K562 (cell line): ENCODE measurements around the gene CDNF. TPM values are rescaled to one million over a fixed set of nuclear protein-coding genes. Genes with fewer than 3 reads are reported as not detected.

Experiments
- polyA plus RNA-seq, 8 experiments: library from polyadenylated mRNA; depleted of rRNA in 4 of 8; stranded (reverse) in 5 of 8; unstranded in 3 of 8; fragments of >200 nt; fragmentation: Nextera tagmentation in 2 of 8; fragmentation: Illumina TruSeq in 1 of 8; extraction: Ambion mirVana in 2 of 8; extraction: Trizol in 1 of 8; gene quantifications; 2 replicates each; pipeline versions ENCODE4 v1.2.1 to v1.2.3, GENCODE V29; 2011 to 2014; ENCODE audit warnings: inconsistent platforms in 1 of 8, missing spikeins in 1 of 8
- total RNA-seq, 7 experiments: library from RNA; depleted of rRNA in 6 of 7; stranded (reverse); fragments of >200 nt in 6 of 7; fragmentation: Illumina TruSeq in 2 of 7; extraction: Trizol in 2 of 7; gene quantifications; 2 replicates each; pipeline versions ENCODE4 v1.2.1 to v1.2.3, GENCODE V29; 2011 to 2021; ENCODE audit warnings: low replicate concordance in 1 of 7

The CDNF gene
- total and polyA plus RNA-seq, 9 of the 15 experiments (the other 6 are each of a cell fraction or from before 2014, with no cell fraction given): 0.18 to 1.6 (median 0.61) TPM

Other genes with a start within 250 kb of the CDNF start
- 0.82 and 2.8 TPM in 2 replicates for gene FAM107B, start 63.1 kb downstream of the CDNF start, total RNA-seq (2014; rRNA removed)
- gene FAM107B, start 63.1 kb downstream of the CDNF start, total RNA-seq (2014; rRNA removed; fragmentation: Illumina TruSeq; extraction: Trizol): 1.8 and 2.0 TPM in 2 replicates
- 0.94 and 1.5 TPM in 2 replicates for gene FAM107B, start 63.1 kb downstream of the CDNF start, total RNA-seq (2015; rRNA removed; fragmentation: Illumina TruSeq; extraction: Trizol)
- gene FAM107B, start 63.1 kb downstream of the CDNF start, total RNA-seq (2021): 2.0 and 2.3 TPM in 2 replicates
- gene FAM107B, start 63.1 kb downstream of the CDNF start, polyA plus RNA-seq (2011; rRNA removed): 0.39 and 0.40 TPM in 2 replicates
- gene FAM107B, start 63.1 kb downstream of the CDNF start, polyA plus RNA-seq (2014; fragmentation: Illumina TruSeq; extraction: Trizol): 1.9 and 2.0 TPM in 2 replicates
- under 1 TPM; 0.48 TPM for gene FAM107B, start 63.1 kb downstream of the CDNF start, polyA plus RNA-seq (2014; fragmentation: Nextera tagmentation; extraction: Ambion mirVana)
- 1.1 and 1.4 TPM in 2 replicates for gene FAM107B, start 63.1 kb downstream of the CDNF start, polyA plus RNA-seq (2014; rRNA removed)
- gene HSPA14, start 269 bp upstream of the CDNF start, total RNA-seq (2014; rRNA removed): 38.9 and 47.9 TPM in 2 replicates
- 65.1 and 77.7 TPM in 2 replicates for gene HSPA14, start 269 bp upstream of the CDNF start, total RNA-seq (2014; rRNA removed; fragmentation: Illumina TruSeq; extraction: Trizol)
- gene HSPA14, start 269 bp upstream of the CDNF start, total RNA-seq (2015; rRNA removed; fragmentation: Illumina TruSeq; extraction: Trizol): 57.5 and 63.2 TPM in 2 replicates
- gene HSPA14, start 269 bp upstream of the CDNF start, total RNA-seq (2021): 41.9 and 46.2 TPM in 2 replicates
- gene HSPA14, start 269 bp upstream of the CDNF start, polyA plus RNA-seq (2011; rRNA removed): 52.3 and 71.5 TPM in 2 replicates
- 47.0 and 51.9 TPM in 2 replicates for gene HSPA14, start 269 bp upstream of the CDNF start, polyA plus RNA-seq (2014; fragmentation: Illumina TruSeq; extraction: Trizol)
- gene HSPA14, start 269 bp upstream of the CDNF start, polyA plus RNA-seq (2014; fragmentation: Nextera tagmentation; extraction: Ambion mirVana): 10 to 100 TPM; 70.1 to 75.0 TPM
- 54.1 and 56.5 TPM in 2 replicates for gene HSPA14, start 269 bp upstream of the CDNF start, polyA plus RNA-seq (2014; rRNA removed)
- 25.0 and 26.9 TPM in 2 replicates for gene MSANTD7, start 269 bp upstream of the CDNF start, total RNA-seq (2014; rRNA removed)
- 23.6 and 24.5 TPM in 2 replicates for gene MSANTD7, start 269 bp upstream of the CDNF start, total RNA-seq (2014; rRNA removed; fragmentation: Illumina TruSeq; extraction: Trizol)
- 26.6 and 27.3 TPM in 2 replicates for gene MSANTD7, start 269 bp upstream of the CDNF start, total RNA-seq (2015; rRNA removed; fragmentation: Illumina TruSeq; extraction: Trizol)
- 26.4 and 27.2 TPM in 2 replicates for gene MSANTD7, start 269 bp upstream of the CDNF start, total RNA-seq (2021)
- 14.6 and 18.9 TPM in 2 replicates for gene MSANTD7, start 269 bp upstream of the CDNF start, polyA plus RNA-seq (2011; rRNA removed)
- gene MSANTD7, start 269 bp upstream of the CDNF start, polyA plus RNA-seq (2014; fragmentation: Illumina TruSeq; extraction: Trizol): 24.3 and 24.7 TPM in 2 replicates
- 1 to 10 TPM; 5.2 to 7.1 TPM for gene MSANTD7, start 269 bp upstream of the CDNF start, polyA plus RNA-seq (2014; fragmentation: Nextera tagmentation; extraction: Ambion mirVana)
- gene MSANTD7, start 269 bp upstream of the CDNF start, polyA plus RNA-seq (2014; rRNA removed): 16.2 and 18.8 TPM in 2 replicates
- gene SUV39H2, start 40.8 kb upstream of the CDNF start, total RNA-seq (2014; rRNA removed): 26.4 and 28.1 TPM in 2 replicates
- gene SUV39H2, start 40.8 kb upstream of the CDNF start, total RNA-seq (2014; rRNA removed; fragmentation: Illumina TruSeq; extraction: Trizol): 49.6 and 53.5 TPM in 2 replicates
- 37.5 and 41.3 TPM in 2 replicates for gene SUV39H2, start 40.8 kb upstream of the CDNF start, total RNA-seq (2015; rRNA removed; fragmentation: Illumina TruSeq; extraction: Trizol)
- 32.6 and 36.6 TPM in 2 replicates for gene SUV39H2, start 40.8 kb upstream of the CDNF start, total RNA-seq (2021)
- gene SUV39H2, start 40.8 kb upstream of the CDNF start, polyA plus RNA-seq (2011; rRNA removed): 28.3 and 40.6 TPM in 2 replicates
- 38.4 and 54.3 TPM in 2 replicates for gene SUV39H2, start 40.8 kb upstream of the CDNF start, polyA plus RNA-seq (2014; fragmentation: Illumina TruSeq; extraction: Trizol)
- gene SUV39H2, start 40.8 kb upstream of the CDNF start, polyA plus RNA-seq (2014; fragmentation: Nextera tagmentation; extraction: Ambion mirVana): 10 to 100 TPM; 41.7 to 45.7 TPM
- 24.1 and 27.0 TPM in 2 replicates for gene SUV39H2, start 40.8 kb upstream of the CDNF start, polyA plus RNA-seq (2014; rRNA removed)
- 8.8 and 10.5 TPM in 2 replicates for gene DCLRE1C, start 116.1 kb upstream of the CDNF start, total RNA-seq (2014; rRNA removed)
- gene DCLRE1C, start 116.1 kb upstream of the CDNF start, total RNA-seq (2014; rRNA removed; fragmentation: Illumina TruSeq; extraction: Trizol): 21.4 and 22.2 TPM in 2 replicates
- gene DCLRE1C, start 116.1 kb upstream of the CDNF start, total RNA-seq (2015; rRNA removed; fragmentation: Illumina TruSeq; extraction: Trizol): 19.5 and 19.6 TPM in 2 replicates
- gene DCLRE1C, start 116.1 kb upstream of the CDNF start, total RNA-seq (2021): 10.5 and 13.0 TPM in 2 replicates
- 7.6 and 10.5 TPM in 2 replicates for gene DCLRE1C, start 116.1 kb upstream of the CDNF start, polyA plus RNA-seq (2011; rRNA removed)
- gene DCLRE1C, start 116.1 kb upstream of the CDNF start, polyA plus RNA-seq (2014; fragmentation: Illumina TruSeq; extraction: Trizol): 13.9 and 15.5 TPM in 2 replicates
- 10 to 100 TPM; 15.6 to 22.0 TPM for gene DCLRE1C, start 116.1 kb upstream of the CDNF start, polyA plus RNA-seq (2014; fragmentation: Nextera tagmentation; extraction: Ambion mirVana)
- 8.3 and 10.0 TPM in 2 replicates for gene DCLRE1C, start 116.1 kb upstream of the CDNF start, polyA plus RNA-seq (2014; rRNA removed)
- 1.7 TPM in 1 of 2 replicates, not detected in the other for gene MEIG1, start 121.4 kb upstream of the CDNF start, total RNA-seq (2014; rRNA removed)
- gene MEIG1, start 121.4 kb upstream of the CDNF start, total RNA-seq (2014; rRNA removed; fragmentation: Illumina TruSeq; extraction: Trizol): 0.58 TPM in 1 of 2 replicates, not detected in the other
- gene MEIG1, start 121.4 kb upstream of the CDNF start, total RNA-seq (2015; rRNA removed; fragmentation: Illumina TruSeq; extraction: Trizol): not detected in 2 replicates
- gene MEIG1, start 121.4 kb upstream of the CDNF start, total RNA-seq (2021): not detected in 2 replicates
- 0.51 TPM in 1 of 2 replicates, not detected in the other for gene MEIG1, start 121.4 kb upstream of the CDNF start, polyA plus RNA-seq (2011; rRNA removed)
- gene MEIG1, start 121.4 kb upstream of the CDNF start, polyA plus RNA-seq (2014; fragmentation: Illumina TruSeq; extraction: Trizol): 0.42 TPM in 1 of 2 replicates, not detected in the other
- under 1 TPM; 0.50 to 0.77 TPM for gene MEIG1, start 121.4 kb upstream of the CDNF start, polyA plus RNA-seq (2014; fragmentation: Nextera tagmentation; extraction: Ambion mirVana)
- 0.19 and 0.78 TPM in 2 replicates for gene MEIG1, start 121.4 kb upstream of the CDNF start, polyA plus RNA-seq (2014; rRNA removed)
- gene OLAH, start 205.9 kb upstream of the CDNF start, total RNA-seq (2014; rRNA removed): not detected in 2 replicates
- gene OLAH, start 205.9 kb upstream of the CDNF start, total RNA-seq (2014; rRNA removed; fragmentation: Illumina TruSeq; extraction: Trizol): 0.11 and 0.26 TPM in 2 replicates
- gene OLAH, start 205.9 kb upstream of the CDNF start, total RNA-seq (2015; rRNA removed; fragmentation: Illumina TruSeq; extraction: Trizol): 0.22 TPM in 1 of 2 replicates, not detected in the other
- not detected in 2 replicates for gene OLAH, start 205.9 kb upstream of the CDNF start, total RNA-seq (2021)
- 0.11 TPM in 1 of 2 replicates, not detected in the other for gene OLAH, start 205.9 kb upstream of the CDNF start, polyA plus RNA-seq (2011; rRNA removed)
- gene OLAH, start 205.9 kb upstream of the CDNF start, polyA plus RNA-seq (2014; fragmentation: Illumina TruSeq; extraction: Trizol): 0.15 TPM in 1 of 2 replicates, not detected in the other
- under 1 TPM; 0.13 to 0.45 TPM for gene OLAH, start 205.9 kb upstream of the CDNF start, polyA plus RNA-seq (2014; fragmentation: Nextera tagmentation; extraction: Ambion mirVana)
- gene OLAH, start 205.9 kb upstream of the CDNF start, polyA plus RNA-seq (2014; rRNA removed): 0.21 and 0.58 TPM in 2 replicates